Neuron (in vitro differentiated cells): ENCODE data around the gene ATP11A.
A peak's percentile ranks its signal among the peaks of the same experiment; 100 is the strongest.

Experiments used
- H2AFZ ChIP-seq: one replicate; pipeline ENCODE4 v1.6.1; 2013; ENCODE audit warnings: low read depth, mild to moderate bottlenecking, inconsistent platforms, low read length, moderate library complexity
- H3K27me3 ChIP-seq: one replicate; pipeline ENCODE4 v1.6.1; 2013; ENCODE audit warnings: low read length; ENCODE audit not compliant: insufficient read depth
- H3K36me3 ChIP-seq: one replicate; pipeline ENCODE4 v1.6.1; 2013; ENCODE audit warnings: low read length; ENCODE audit not compliant: insufficient read depth
- H3K4me1 ChIP-seq: one replicate; pipeline ENCODE4 v1.6.1; 2013; ENCODE audit warnings: low read length; ENCODE audit not compliant: insufficient read depth
- H3K4me3 ChIP-seq: 2 replicates; pipeline ENCODE4 v1.5.1; 2013; ENCODE audit warnings: mild to moderate bottlenecking, low read length, moderate library complexity
- H3K9me3 ChIP-seq: one replicate; pipeline ENCODE4 v1.6.1; 2013; ENCODE audit warnings: low read length

Gene ATP11A

GRCh38 chr13:112712451-112713207 is 22.8 kb downstream of the ATP11A start:
- H3K4me3 ChIP-seq: peak overlapping the region; percentile 23
- H3K4me1 ChIP-seq: peaks cover 20% of the 10 kb centered on the region

DNA sequence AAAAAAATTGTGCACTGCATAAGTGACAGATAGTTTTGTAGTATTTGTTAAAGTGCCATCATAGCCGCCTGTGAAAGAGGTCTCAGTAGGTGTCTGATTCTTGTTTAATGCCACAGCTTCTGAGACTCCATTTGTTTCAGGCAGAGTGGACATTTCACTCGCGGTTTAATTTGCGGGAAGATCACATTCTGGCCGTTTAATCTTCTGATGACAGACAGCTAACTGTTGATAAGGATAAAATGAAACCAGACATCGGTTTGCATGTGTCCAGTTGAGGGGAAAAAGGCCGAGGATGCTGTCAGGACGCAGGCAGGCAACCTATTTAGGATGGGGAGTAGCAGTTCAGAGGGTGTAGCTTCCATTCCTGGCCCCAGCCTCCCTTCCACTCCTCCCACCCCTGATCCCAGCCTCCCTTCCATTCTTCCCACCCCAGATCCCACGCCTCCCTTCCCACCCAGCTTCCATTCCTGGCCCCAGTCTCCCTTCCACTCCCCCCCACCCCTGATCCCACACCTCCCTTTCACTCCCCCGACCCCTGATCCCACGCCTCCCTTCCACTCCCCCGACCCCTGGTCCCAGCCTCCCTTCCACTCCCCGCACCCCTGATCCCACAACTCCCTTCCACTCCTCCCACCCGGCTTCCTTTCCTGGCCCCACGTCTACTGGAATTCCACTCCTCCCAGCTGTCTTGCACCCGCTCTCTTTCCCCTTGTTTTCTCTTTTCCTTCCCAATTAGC is 23.8 kb downstream of the ATP11A start:
- peaks cover 20% of the 10 kb centered on the region for H3K4me1 ChIP-seq
- H3K9me3 ChIP-seq: peaks cover 4% of the 10 kb centered on the region
- H3K4me3 ChIP-seq: no peak overlapping the region
- no peaks in the 10 kb centered on the region for H3K36me3 ChIP-seq
- no peaks in the 10 kb centered on the region for H3K27me3 ChIP-seq
- H2AFZ ChIP-seq: no peak overlapping the region

More at GRCh38 chr13:112712451-112713207, 22.8 kb downstream of the ATP11A start:
- peaks cover 4% of the 10 kb centered on the region for H3K9me3 ChIP-seq
- no peak overlapping the region for H2AFZ ChIP-seq
- no peaks in the 10 kb centered on the region for H3K36me3 ChIP-seq
- no peaks in the 10 kb centered on the region for H3K27me3 ChIP-seq

GRCh38 chr13:112714376-112715174 is 24.7 kb downstream of the ATP11A start:
- peaks cover 20% of the 10 kb centered on the region for H3K4me1 ChIP-seq
- no peak overlapping the region for H2AFZ ChIP-seq
- peaks cover 4% of the 10 kb centered on the region for H3K9me3 ChIP-seq
- H3K27me3 ChIP-seq: no peaks in the 10 kb centered on the region
- H3K36me3 ChIP-seq: no peaks in the 10 kb centered on the region
- H3K4me3 ChIP-seq: no peak overlapping the region

- peaks cover 20% of the 10 kb centered on the region for H3K4me1 ChIP-seq
- H3K36me3 ChIP-seq: no peaks in the 10 kb centered on the region
- no peak overlapping the region for H3K4me3 ChIP-seq
- H3K9me3 ChIP-seq: peaks cover 4% of the 10 kb centered on the region
- no peaks in the 10 kb centered on the region for H3K27me3 ChIP-seq
- H2AFZ ChIP-seq: no peak overlapping the region
Observed at GRCh38 chr13:112715210-112715609, 25.4 kb downstream of the ATP11A start.

DNA sequence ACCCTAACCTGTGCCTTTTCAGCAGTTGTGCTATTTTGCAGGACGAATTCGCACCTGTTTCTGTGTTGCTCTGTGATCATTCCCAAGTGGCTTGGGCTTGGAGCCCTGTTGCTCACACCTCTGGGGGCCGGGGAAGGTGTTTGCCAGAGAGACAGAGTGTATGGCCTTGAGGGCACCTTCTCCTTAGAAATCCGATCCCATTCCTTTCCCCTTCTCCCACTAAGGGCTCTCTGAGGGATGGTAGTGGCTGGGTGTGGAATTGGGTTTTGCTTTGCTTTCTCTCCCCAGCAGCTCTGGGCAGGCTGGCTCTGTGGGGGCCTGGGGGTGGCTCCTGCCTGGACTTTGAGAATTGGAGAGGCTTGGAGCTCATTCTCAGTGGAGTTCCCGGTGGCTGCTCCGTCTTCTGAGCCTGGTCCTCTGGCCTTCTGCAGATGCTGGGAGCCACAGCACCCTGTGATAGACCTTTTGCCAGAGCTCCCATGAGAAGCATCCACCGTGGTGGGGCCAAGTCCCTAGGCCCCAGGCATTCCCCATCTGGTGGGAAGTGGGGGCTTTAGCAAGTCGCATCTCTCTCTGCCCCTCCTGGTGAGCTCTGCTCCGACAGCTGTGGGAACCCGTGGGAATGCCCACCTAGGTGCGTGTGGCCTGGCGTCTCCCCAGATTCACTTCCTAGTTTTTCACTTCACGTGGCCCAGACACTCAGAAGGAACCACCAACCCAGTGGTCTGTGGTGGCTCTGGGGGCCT is 26.1 kb downstream of the ATP11A start:
- peaks cover 4% of the 10 kb centered on the region for H3K9me3 ChIP-seq
- H3K4me1 ChIP-seq: peaks cover 19% of the 10 kb centered on the region
- no peak overlapping the region for H3K4me3 ChIP-seq
- no peaks in the 10 kb centered on the region for H3K36me3 ChIP-seq
- H3K27me3 ChIP-seq: no peaks in the 10 kb centered on the region
- H2AFZ ChIP-seq: no peak overlapping the region

GRCh38 chr13:112716461-112716820 is 26.6 kb downstream of the ATP11A start:
- H3K4me3 ChIP-seq: no peak overlapping the region
- H3K27me3 ChIP-seq: no peaks in the 10 kb centered on the region
- H3K9me3 ChIP-seq: peaks cover 4% of the 10 kb centered on the region
- H3K4me1 ChIP-seq: peaks cover 14% of the 10 kb centered on the region
- no peak overlapping the region for H2AFZ ChIP-seq
- H3K36me3 ChIP-seq: no peaks in the 10 kb centered on the region

- H3K27me3 ChIP-seq: no peaks in the 10 kb centered on the region
- H2AFZ ChIP-seq: no peak overlapping the region
- peaks cover 4% of the 10 kb centered on the region for H3K9me3 ChIP-seq
- no peak overlapping the region for H3K4me3 ChIP-seq
- H3K4me1 ChIP-seq: peaks cover 8% of the 10 kb centered on the region
- no peaks in the 10 kb centered on the region for H3K36me3 ChIP-seq
Observed at GRCh38 chr13:112716841-112717520, 27.1 kb downstream of the ATP11A start.

- Histone ChIP-seq H3K9me3 (peaks cover 4% of the 10 kb centered on the region), H3K36me3 (no peaks in the 10 kb centered on the region), H3K4me1 (no peaks in the 10 kb centered on the region), H3K27me3 (no peaks in the 10 kb centered on the region), H2AFZ (no peak overlapping the region), H3K4me3 (no peak overlapping the region)
Observed at GRCh38 chr13:112718318-112718717, 28.5 kb downstream of the ATP11A start.

- H3K4me1 ChIP-seq: no peaks in the 10 kb centered on the region
- H3K36me3 ChIP-seq: no peaks in the 10 kb centered on the region
- H2AFZ ChIP-seq: no peak overlapping the region
- peaks cover 4% of the 10 kb centered on the region for H3K9me3 ChIP-seq
- no peaks in the 10 kb centered on the region for H3K27me3 ChIP-seq
- H3K4me3 ChIP-seq: no peak overlapping the region
Observed at GRCh38 chr13:112719016-112719415, 29.2 kb downstream of the ATP11A start.

- Histone ChIP-seq H2AFZ (no peak overlapping the region), H3K4me1 (no peaks in the 10 kb centered on the region), H3K36me3 (no peaks in the 10 kb centered on the region), H3K9me3 (no peaks in the 10 kb centered on the region), H3K27me3 (no peaks in the 10 kb centered on the region), H3K4me3 (no peak overlapping the region)
Observed at GRCh38 chr13:112719556-112719955, 29.7 kb downstream of the ATP11A start.

DNA sequence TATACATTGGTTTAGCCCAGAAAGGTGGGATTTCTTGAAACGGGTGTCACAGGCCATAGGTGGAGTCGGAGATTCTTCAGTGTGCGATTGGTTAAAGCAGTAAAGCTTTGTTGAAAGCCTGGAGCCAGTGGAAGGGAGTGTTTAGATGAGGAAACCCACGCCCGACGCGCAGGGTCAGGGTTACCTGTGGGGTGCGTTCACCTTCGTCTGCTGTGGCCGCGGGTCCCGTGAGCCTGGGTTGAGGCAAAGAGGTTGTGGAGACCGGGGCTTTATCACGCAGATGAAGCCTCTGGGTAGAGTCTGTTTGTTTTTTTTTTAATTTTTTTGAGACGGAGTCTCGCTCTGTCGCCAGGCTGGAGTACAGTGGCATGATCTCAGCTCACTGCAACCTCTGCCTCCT is 30.4 kb downstream of the ATP11A start:
- peaks cover 2% of the 10 kb centered on the region for H3K4me1 ChIP-seq
- no peaks in the 10 kb centered on the region for H3K36me3 ChIP-seq
- H3K9me3 ChIP-seq: no peaks in the 10 kb centered on the region
- H3K27me3 ChIP-seq: no peaks in the 10 kb centered on the region
- no peak overlapping the region for H2AFZ ChIP-seq
- H3K4me3 ChIP-seq: no peak overlapping the region

DNA sequence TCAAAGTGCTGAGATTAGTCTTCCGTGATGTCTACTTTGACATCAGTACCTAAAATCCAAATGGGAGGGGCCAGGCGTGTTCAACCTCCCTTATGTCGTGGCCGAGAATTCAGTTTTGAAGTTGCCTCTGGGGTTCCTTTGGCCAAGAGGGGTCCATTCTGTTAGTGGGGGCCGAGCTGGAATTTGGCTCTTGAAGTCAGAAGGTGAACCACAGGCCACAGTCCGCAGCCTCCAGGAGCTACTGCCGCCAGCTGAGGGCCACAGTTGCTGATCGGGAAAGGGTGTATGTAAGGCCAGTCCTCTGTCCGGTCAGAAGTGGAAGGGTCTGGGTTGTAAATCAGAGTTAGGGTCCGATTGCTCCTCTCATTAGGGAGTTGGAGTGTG is 31.0 kb downstream of the ATP11A start:
- no peak overlapping the region for H3K4me3 ChIP-seq
- H2AFZ ChIP-seq: no peak overlapping the region
- H3K36me3 ChIP-seq: no peaks in the 10 kb centered on the region
- H3K27me3 ChIP-seq: no peaks in the 10 kb centered on the region
- peaks cover 7% of the 10 kb centered on the region for H3K4me1 ChIP-seq
- H3K9me3 ChIP-seq: no peaks in the 10 kb centered on the region
